HG02623 (cell line): ENCODE measurements around the gene IBSP.

Experiments used
- ATAC-seq: cut with Tn5 transposase; IDR thresholded peaks from one replicate; pipeline ENCODE4 v1.9.1; 2021; ENCODE audit warnings: moderate library complexity; ENCODE audit not compliant: unreplicated experiment

Gene IBSP, protein sequence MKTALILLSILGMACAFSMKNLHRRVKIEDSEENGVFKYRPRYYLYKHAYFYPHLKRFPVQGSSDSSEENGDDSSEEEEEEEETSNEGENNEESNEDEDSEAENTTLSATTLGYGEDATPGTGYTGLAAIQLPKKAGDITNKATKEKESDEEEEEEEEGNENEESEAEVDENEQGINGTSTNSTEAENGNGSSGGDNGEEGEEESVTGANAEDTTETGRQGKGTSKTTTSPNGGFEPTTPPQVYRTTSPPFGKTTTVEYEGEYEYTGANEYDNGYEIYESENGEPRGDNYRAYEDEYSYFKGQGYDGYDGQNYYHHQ

DNA sequence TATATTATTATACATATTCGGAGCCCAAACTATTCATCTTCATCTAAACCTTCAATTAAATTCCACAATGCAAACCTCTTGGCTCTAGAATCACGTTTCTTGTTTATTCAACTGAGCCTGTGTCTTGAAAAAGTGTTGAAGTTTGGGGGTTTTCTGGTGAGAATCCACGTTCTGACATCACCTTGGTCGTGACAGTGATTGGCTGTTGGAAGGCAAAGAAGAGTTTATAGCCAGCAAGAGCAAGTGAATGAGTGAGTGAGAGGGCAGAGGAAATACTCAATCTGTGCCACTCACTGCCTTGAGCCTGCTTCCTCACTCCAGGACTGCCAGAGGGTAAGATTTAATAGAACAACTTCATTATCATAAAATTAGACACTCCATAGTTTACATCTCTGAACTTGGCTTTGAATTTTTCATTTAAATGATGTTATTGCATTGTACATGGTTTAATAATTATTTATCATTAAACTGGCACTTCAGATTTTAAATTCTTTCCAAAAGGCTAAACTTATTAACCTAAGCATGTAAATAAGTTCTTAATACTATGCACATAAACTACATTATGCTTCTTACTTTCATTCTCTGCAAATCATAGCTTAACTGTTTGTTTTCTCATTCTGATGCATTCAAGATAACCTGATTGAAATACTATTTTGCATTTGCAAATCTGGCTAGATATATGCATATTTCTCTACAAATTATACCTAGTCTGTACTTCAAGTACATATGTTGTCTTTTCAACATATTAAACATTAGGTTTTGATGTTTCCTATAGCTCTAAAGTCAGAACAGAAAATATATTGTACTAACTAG, at the start of gene IBSP:
Gene IBSP (plus strand): TSS at position 254 of the 813 bp plus-strand sequence. CDS start 2,808 bp downstream, outside the sequence.
- no peak for ATAC-seq

DNA sequence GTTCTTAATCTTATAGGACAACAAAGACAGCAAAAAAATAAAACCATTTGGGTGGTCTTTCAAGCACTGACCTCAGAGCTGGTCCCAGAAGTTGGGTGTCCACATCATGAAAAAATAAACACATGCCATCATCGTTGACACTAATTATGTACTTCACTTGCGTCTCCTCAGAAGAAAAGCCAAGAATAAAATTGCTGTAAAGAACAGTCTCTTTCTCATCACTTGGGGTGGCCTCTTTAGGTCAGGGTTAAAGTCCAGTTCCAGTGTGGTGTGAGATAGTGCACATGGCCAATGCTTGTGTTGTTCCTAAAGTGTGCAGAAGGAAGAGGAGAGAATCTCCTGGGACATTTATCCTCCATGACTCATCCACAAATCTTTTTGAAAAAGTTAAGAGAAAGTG, 49.5 kb upstream of the IBSP start:
- ATAC-seq = no peak

DNA sequence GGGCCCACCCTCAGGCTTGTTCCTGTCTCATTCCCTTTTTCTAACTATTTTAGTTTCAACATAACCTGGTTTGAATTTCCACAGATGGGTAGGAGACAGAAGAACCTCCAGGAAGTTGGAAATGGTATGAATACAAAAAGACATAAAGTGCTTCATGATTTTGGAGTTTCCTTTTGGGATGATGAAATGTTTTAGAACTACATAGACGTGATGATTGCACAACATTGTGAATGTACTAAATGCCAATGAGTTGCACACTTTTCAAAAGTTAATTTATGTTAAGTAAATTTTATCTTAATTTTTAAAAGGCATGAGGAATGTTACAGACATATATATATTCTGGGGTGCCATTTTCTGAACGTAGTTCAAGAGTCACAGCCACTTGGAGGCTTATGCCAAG, 41.1 kb upstream of the IBSP start:
- ATAC-seq = no peak

DNA sequence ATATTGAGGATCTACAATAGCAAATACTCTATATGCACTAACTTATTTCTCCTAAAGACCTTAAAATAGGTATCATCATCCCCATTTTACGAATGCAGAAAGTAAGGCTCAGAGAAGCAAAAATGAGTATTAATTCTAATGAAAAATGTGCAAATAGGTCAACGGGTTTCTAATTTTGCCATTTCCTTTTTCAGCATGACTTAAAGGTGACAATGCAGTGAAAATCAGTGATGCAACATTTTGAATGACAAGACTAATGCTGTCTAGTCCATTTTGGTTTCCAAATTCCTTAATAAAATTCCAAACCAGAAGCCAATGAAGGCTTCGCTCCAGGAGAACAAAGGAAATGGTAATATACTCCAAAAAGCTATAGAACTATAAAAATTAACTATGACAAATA, 37.0 kb upstream of the IBSP start:
- no peak for ATAC-seq

DNA sequence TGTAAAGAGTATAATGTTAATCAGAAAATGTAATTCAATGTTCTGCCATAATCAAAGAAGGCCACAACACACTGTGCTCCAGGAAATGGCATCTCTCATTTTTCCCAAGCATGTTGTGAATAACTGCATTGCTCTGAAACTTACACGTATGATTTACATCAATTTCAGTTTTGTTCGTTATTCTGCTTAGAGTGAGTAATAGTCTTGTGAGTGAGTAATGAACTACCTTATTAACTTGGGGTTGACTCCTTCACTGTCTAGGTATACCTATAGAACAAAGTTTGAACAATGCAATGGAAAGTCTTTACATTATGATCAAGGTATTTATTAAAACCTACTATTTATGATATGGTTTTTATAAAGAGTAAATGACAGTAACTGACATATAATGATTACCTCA, 17.8 kb upstream of the IBSP start:
- ATAC-seq = no peak

DNA sequence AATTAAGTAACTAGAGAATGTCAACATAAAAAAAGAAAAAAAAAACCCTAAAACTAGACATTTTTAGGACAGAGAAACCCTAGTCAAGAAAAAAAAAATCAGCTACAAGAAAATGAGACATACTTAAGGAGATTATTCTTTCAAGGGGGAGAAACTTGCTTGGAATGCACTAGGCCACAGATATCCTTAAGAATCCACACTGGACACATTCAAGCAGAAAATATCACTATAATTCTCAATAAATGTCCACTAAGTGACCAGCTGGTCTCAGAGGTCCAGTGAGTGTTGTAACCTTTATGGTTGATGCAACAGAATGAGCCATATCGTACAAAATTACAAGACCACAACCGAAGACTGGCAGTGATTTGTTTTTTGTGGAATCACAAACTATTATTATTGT, 15.6 kb upstream of the IBSP start:
- no peak for ATAC-seq

DNA sequence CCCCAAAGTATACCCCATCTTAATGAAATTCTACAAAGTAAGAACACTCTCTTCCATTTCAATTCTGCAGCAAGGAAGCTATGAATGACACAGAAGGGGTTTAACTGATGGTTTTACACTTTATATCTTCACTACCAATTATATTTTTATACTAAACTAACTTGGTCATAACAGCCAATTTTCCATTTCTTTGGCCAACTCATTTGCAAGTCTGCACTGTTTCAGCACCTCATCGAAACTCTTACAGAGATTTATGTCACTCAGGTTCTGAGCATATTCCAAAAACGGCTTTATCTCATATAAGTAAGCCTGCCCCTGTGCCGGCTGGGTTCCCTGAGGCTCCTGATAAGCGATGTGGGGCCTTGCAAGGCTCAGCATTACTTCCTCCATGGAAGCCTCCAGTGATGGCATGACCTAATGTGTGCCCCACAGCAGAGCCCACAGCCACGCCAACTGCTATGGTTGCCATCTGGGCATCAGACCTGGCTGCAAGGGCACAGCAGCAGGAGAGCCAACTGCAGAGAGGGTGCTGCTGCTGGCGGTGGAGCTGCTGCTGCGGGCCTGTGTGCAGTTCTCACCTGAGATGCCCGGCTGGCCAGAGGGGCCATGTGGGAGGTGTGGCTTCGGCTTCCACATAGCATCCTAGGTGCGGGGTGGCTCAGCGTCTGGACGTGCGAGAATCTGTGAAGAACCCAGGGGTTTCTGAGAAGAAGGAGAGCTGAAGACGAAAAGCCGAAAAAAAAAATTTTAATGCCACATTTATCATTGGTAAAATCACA, 13.4 kb upstream of the IBSP start:
- ATAC-seq = no peak

DNA sequence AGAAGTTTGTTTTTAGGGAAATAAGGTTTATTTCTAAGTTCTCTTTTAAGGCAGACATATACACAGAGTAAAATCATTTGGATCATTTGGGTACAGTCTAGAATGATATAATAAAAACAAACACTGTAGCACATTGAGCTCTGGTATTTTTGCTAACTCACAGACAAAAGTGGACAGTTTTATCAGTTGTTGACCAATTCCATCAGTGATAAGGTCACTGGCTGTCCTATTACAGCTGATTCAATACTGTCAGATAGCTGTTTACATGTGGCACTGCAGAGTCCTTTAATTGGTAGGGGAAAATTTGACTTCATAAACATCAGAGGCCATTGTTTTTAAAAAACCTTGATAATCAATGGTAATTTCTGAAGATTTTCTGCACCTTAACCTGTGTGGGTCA, 3.5 kb downstream of the IBSP start:
- no peak for ATAC-seq

DNA sequence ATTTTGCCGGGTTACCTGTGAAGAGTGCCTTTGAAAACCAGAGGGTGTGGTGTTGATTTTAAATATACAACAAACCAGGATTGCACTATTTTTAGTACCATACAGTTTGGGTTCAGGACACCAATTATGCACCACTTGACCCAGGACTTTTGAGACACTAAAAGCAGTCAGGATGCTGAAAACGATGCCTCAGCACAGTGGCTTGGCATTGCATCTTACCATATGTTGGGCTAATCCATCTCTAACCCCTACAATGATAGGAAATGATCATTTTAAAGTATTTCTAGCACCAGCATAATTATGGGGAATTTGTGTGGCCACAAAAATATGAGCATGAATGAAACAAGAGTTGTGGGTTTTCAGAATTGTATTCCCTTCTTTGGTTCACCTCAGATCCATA, 4.1 kb downstream of the IBSP start:
- no peak for ATAC-seq

DNA sequence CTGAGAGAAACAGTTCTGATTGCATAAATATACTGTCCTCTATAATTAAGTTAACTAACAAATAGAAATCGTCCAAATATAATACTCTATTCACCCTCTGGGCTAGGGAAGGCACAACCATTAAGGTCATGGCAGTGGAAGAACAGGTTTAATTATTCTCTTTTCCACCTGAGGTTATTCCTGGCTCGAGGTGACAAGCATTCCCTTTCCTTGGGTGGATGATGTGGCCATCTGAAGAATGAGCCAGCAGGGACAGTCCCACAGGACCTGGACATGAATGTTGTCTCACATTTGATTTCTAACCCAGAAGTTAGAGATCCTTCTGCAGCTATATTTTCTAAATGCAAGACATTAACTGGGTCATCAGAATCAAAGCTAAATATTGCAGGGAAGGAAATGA, 5.5 kb downstream of the IBSP start:
- no peak for ATAC-seq

DNA sequence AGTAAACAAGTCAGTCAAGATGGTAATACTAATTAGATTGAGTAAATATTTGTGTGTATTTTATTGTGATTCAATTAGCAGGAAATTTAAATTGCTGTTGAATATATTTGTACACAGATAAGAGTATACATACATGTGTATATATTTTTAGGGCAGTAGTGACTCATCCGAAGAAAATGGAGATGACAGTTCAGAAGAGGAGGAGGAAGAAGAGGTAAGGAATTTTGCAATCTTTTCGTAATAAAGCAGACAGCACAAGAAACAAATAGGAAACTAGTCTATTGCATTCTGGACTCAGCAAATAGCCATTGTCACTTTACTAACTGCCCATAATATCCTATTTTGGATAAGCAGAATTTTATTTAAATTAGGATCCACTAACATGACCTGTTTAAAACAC, 6.6 kb downstream of the IBSP start:
- no peak for ATAC-seq

DNA sequence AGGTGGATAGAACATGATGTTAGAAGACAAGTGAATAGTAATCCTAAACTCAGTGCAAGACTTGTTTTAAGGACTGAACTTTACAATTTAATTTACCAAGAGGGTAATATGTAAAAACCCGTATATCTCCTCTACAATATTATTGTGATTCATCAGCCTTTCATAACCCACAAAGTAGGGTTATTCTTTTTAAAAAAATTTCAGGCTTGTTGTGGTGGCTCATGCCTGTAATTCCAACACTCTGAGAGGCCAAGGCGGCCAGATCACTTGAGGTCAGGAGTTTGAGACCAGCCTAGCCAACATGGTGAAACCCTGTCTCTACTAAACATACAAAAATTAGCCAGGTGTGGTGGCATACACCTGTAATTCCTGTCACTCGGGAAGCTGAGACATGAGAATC, 7.2 kb downstream of the IBSP start:
- no peak for ATAC-seq

DNA sequence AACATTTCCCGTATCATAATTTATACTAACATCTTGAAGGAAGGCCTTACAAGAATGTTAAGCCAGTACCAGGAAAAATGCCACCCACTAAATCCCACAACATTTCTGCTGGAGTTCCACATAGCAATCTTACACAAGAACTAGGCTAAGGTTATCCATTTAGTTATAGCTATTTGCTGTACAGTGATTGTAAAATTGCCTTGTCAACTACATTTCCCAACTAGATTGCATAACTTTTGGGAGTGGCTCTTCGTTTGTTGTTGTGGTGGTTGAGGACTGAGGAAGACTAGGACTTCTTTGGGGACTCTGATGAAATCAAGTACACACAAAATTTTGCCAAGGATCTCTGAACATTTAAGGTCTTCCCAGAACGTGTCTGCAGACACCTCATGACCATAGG, 8.0 kb downstream of the IBSP start:
- no peak for ATAC-seq

DNA sequence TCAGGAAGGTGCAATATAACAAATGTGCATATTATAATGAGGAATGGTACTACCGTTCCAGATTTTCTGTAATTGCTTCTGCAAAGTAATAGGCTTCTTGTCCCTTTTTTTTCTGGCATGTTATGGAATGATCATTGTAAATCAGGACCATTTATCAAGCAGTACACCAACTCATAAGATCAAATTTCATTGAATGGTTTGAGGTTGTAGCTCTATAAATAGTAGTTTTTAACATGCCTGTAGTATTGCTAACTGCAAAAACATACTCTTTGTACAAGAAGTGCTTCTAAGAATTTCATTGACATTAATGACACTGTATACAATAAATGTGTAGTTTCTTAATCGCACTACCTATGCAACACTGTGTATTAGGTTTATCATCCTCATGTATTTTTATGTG, 12.6 kb downstream of the IBSP start:
- no peak for ATAC-seq

DNA sequence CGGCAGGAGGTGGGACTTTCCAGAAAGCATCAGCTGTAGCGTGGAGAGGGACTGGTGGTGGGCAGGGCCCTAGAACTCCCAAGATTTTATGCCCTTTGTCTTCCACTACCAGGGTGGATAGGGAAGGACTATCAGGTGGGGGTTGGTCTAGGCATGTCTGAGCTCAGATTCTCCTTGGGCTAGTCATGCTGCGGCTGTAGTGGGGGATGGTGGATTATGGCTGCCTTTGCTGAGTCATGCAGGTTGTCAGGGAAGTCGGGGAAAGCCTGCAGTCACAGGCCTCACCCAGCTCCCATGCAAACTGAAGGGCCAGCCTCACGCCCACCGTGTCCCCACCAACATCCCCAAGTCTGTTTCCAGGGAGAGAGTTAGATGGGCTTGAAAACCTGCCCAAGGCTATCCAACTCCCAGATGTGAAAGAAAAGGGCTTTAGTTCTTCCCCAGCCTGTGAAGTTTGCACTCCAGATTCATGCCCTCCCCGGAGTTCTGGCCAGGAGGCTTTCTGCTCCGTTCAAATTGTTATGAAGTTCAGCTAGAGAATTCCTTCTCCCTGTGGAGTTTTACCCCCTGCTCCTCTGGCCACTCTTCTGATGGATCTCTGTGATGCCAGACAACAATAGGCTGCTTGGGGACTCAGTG, 20.0 kb downstream of the IBSP start:
- ATAC-seq = no peak

DNA sequence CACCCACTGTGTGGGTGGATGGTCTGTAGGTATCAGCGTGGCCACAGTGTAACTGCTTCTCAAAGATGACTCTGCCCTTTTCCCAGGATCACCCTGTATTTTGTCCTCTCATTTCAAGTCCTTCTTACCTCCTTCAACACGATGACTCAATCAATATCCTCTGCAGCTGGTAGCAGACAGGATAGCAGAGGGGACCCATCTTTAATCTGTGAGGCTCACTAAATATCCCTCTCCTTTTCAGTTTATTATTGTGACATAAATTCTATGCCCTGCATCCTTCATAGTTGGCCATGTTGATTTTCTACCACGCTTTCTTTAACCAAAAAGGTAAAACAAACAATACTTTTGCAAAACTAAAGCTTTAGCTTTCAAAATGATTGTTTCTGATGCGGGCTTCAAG, 23.8 kb downstream of the IBSP start:
- no peak for ATAC-seq

DNA sequence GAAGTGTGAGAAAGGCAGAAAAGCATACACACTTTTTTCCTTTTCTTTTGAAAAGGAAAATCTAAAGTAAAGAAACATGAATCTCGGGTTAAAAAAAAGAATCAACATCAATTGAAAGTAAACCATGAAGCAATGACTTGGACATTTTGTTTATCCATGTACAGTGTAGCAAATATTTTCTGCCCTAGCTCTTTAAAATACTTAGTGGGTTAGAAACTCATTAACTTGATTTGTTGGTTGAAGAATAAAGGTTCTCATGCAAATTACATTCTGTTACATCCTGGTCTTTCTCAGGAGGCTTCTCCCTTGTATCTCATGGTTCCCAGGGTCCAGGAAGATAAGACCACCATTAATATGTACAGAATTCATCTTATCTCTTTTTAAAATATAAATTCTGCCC, 24.4 kb downstream of the IBSP start:
- no peak for ATAC-seq

DNA sequence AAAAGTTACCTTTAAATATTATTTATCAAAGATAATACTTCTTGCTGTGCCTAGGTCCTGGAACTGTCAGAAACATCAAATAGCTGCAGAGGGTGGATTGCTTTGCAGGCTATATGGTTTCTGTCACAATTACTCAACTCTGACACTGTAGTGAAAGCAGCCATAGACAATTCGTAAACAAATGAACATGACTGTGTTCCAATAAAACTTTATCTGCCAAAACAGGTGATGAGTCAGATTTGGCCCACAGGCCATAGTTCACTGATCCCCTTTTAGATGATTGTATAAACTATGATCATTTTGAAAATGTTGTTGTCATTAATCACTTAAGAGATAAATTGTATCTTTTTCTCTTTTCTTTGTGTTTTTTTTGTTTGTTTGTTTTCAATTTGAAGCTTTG, 25.0 kb downstream of the IBSP start:
- ATAC-seq = no peak

DNA sequence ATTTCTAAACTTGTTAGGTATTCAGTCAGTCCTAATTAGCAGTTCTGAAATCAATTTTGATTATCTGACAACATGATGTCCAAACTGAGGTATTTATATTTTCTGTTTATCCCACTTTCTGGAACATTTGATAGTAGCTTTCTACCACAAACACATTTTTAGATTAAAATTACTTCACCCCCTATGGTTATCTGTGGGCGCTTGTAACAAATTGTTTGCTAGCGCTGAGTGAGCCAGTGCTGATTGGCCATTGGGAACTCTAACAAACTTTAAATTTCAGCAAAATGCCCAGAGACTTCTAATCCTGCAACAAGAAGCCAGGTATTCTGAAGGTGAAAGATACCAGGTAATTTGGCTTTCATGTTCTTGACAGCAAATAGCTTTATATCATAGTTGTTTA, 33.3 kb downstream of the IBSP start, which contains the start of gene MEPE:
Gene MEPE (plus strand): TSS at position 301 of the 400 bp plus-strand sequence. CDS start 1,746 bp downstream, outside the sequence.
- ATAC-seq = no peak

DNA sequence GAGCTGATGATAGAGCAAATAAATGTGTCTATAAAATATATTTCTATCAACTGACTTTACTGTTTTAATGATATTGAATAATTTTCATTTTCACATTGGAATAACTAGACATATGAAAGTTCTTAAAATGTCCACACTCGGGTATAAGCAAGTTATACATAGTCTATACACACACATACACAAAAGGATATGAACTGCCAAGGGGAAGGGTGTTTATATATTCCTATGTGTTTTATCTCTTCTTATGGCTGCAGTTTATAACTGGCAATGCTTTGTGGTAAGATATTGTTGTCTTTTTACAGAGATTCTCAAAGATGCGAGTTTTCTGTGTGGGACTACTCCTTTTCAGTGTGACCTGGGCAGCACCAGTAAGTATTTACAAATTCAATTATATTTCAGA, 35.0 kb downstream of the IBSP start:
- ATAC-seq = no peak

DNA sequence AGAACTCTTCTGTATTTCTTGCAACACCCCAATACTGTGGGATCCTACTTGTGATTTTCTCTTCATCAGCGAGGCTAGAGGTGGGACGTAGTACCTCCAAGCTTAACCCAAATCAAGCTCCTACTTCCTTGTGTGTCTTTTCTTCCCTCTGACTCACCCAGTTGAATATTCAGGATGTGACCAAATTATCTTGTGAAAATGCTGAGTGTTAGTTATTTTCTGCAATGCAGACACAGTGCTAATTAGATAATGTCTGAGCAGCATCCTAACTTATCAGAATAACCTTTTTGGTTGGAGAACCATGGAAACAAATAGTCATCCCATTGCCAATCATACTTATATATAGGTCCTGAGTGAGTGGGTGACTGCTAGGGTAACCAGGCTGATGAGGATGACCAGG, 35.8 kb downstream of the IBSP start:
- ATAC-seq = no peak
